Measurements from ENCODE around the gene GPR39. TPM values are rescaled to one million over a fixed set of nuclear protein-coding genes. Genes with fewer than 3 reads are reported as not detected.

GPR39 gene
- polyA plus RNA-seq, 1 experiment: 2.9 TPM

DNA sequence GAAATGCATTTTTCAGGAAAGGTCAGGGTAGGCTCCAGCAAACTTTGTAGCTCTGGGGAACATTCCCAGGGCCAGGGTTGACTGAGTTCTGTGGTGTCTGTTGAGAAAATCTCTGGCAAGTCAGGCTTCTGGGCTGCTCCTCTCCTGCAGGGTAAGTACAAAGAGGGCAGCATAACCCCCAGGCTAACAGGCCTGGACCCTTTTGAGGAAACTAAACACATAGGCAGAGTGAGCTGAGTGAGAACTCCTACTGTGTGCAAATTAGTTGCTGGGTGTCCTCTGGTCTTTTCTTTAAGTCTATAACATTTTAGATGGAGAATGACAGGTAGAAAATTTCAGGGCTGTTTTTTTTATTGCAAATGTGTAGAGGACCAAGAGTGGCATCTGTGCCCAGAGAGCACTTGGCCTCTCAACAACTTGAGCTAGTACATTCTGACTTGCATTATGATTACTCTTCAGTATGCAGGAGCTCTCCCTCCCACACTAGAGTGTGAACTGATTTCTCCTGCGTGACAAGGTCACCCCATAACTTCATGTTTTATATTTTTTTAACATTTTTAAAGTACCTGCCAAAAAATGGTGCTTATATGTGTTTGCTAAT, 49.9 kb downstream of the GPR39 start:
- H3K4me3 ChIP-seq (ENCODE audit: low read depth, low read length): no peak overlapping the region
- no peak overlapping the region for H3K27ac ChIP-seq (ENCODE audit: low read depth, low read length)
- TF ChIP-seq, protein P1, sequence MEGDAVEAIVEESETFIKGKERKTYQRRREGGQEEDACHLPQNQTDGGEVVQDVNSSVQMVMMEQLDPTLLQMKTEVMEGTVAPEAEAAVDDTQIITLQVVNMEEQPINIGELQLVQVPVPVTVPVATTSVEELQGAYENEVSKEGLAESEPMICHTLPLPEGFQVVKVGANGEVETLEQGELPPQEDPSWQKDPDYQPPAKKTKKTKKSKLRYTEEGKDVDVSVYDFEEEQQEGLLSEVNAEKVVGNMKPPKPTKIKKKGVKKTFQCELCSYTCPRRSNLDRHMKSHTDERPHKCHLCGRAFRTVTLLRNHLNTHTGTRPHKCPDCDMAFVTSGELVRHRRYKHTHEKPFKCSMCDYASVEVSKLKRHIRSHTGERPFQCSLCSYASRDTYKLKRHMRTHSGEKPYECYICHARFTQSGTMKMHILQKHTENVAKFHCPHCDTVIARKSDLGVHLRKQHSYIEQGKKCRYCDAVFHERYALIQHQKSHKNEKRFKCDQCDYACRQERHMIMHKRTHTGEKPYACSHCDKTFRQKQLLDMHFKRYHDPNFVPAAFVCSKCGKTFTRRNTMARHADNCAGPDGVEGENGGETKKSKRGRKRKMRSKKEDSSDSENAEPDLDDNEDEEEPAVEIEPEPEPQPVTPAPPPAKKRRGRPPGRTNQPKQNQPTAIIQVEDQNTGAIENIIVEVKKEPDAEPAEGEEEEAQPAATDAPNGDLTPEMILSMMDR (IDR thresholded peaks at IDR 0.05; ENCODE audit: low read depth, low read length): no peak
- ChIA-PET CTCF (interaction anchor here (1.0 kb wide), 1 partner anchor 9 kb away, joined by 3 read pairs; no protein-coding TSS in a partner anchor), POLR2A (no interaction called here)
- H3K9me3 ChIP-seq (ENCODE audit: control insufficient read depth, insufficient read depth, low read length): peaks cover 50% of the 10 kb centered on the region; the same call in 1 of the 2 replicates
- DNase-seq (ENCODE audit: low read depth, low spot score): no peak
- H3K27me3 ChIP-seq (ENCODE audit: control insufficient read depth, insufficient read depth, low read length): no peaks in the 10 kb centered on the region

DNA sequence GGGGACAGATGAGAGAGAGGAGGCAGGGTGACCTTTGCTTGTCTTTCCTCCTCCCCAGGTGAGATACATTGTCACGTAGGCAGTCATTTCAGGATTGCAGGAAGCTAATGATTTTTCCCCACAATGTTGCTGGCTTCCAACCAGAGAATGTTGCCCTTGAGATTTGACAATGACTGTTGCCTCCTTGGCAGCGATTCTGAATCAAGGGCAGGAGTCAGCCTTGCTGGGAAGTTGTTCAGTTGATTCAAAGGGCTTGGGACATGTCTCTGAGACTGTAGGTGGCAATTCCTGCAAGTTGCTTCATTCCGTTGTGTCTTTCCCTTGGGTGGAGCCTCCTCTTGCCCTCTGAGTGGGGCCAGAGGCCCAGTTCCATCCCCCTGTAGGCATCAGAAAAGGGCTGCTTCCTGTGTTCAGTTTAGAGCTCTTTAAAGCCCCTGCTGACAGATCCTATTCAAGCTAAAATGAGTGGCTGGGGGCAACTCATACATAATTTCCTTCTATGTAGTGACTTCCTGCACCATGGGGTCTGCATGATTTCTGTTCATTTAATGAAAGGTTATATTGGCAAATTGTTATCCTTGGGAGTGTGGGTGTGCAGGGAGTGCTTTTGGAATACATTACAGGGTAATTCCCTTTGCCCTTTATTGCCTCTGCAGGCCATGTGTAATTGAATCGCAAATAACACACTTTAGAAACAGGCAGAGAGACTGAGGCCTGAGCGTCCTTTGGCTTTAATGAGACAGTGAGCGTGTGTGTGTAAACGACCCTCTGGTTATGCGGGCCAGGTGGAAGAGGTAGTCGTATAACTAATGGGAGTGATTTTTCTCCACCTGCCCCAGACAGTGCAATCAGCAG, 52.4 kb downstream of the GPR39 start:
- no peak for DNase-seq (ENCODE audit: low read depth, low spot score)
- Histone ChIP-seq H3K4me3 (ENCODE audit: low read depth, low read length) (no peak overlapping the region), H3K9me3 (ENCODE audit: control insufficient read depth, insufficient read depth, low read length) (peaks cover 47% of the 10 kb centered on the region; the same call in 1 of the 2 replicates), H3K27me3 (ENCODE audit: control insufficient read depth, insufficient read depth, low read length) (no peaks in the 10 kb centered on the region), H3K27ac (ENCODE audit: low read depth, low read length) (no peak overlapping the region)
- POLR2A ChIA-PET: no interaction called here
- TF ChIP-seq, protein P1 (IDR thresholded peaks at IDR 0.05; ENCODE audit: low read depth, low read length): no peak
- CTCF ChIA-PET: interaction anchor here (1.8 kb wide), 1 partner anchor 20 kb away, joined by 4 read pairs; no protein-coding TSS in a partner anchor

DNA sequence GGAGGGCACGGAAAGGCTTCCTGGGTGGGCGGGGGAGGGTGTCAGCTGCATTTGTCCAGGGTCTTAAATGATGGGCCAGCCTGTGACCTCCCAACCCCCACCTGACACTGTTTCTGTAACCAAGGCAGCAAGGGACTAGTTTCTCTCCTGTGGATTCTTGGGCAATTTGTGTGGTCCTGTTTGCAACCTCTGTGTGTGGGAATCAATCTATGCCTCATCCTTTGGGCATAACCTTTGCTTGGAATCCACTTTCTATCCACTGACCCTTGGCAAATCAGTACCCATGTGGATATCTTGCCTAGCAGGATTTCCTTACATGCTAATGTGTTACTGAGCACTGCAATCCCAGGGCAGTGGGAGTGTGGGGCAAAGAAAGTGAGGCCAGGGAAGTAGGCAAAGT, 54.1 kb downstream of the GPR39 start:
- Histone ChIP-seq H3K4me3 (ENCODE audit: low read depth, low read length) (no peak overlapping the region), H3K27me3 (ENCODE audit: control insufficient read depth, insufficient read depth, low read length) (no peaks in the 10 kb centered on the region), H3K9me3 (ENCODE audit: control insufficient read depth, insufficient read depth, low read length) (peaks cover 37% of the 10 kb centered on the region; the same call in 1 of the 2 replicates), H3K27ac (ENCODE audit: low read depth, low read length) (no peak overlapping the region)
- DNase-seq (ENCODE audit: low read depth, low spot score): no peak
- TF ChIP-seq, protein P1 (IDR thresholded peaks at IDR 0.05; ENCODE audit: low read depth, low read length): no peak
- ChIA-PET CTCF (no interaction called here), POLR2A (no interaction called here)

DNA sequence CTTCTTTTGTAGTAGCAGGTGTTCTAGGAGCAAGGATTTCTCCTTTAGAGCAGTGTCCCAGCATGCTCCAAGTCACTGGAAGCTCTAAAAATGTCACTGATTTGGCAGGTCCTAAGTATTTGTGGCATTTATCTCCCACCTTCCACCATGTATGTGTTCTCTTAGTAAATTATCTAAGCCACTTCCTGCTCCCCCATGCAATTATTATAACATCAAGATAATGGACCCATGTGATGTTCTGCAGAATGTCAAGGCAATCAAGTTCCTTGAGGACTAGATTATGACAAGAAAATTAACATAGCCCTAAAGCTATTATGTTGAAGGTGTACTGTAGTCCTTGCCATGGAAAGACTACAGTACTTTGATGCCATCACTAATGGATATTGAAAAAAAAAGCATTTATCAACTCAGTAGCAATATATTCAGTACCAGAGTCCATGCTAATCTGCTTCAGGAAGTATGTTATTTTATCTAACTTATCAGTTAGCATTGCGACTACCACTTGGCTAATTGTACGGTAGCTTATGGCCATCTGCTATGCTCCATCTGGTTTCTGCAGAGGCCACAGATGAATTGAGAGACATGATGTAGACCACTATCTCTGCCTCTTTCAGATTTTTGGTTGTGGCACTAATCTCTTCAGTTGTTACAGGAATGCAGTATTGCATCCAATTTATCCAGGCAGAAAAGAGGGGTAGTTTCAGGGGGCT, 56.7 kb downstream of the GPR39 start:
- Histone ChIP-seq H3K9me3 (ENCODE audit: control insufficient read depth, insufficient read depth, low read length) (peaks cover 24% of the 10 kb centered on the region), H3K27ac (ENCODE audit: low read depth, low read length) (no peak overlapping the region), H3K27me3 (ENCODE audit: control insufficient read depth, insufficient read depth, low read length) (no peaks in the 10 kb centered on the region), H3K4me3 (ENCODE audit: low read depth, low read length) (no peak overlapping the region)
- TF ChIP-seq, protein P1 (IDR thresholded peaks at IDR 0.05; ENCODE audit: low read depth, low read length): no peak
- ChIA-PET POLR2A (no interaction called here), CTCF (no interaction called here)
- DNase-seq (ENCODE audit: low read depth, low spot score): no peak
